Urinary bladder (tissue), 4 donors: ENCODE measurements around the gene MYO19. TPM values are rescaled to one million over a fixed set of nuclear protein-coding genes. Genes with fewer than 3 reads are reported as not detected.
"Not testable (repeated sequence)": the region's sequence is repeated elsewhere in the genome, so short reads cannot be mapped to it uniquely, and the experiment has no call there.

ENCODE experiments used
- DNase-seq: peaks from one replicate; pipeline ENCODE4 v3.0.0-alpha.2; 2015; ENCODE audit errors: extremely low spot score
- H3K27ac ChIP-seq: one replicate; pipeline ENCODE4 v1.5.1; 2013; ENCODE audit warnings: low read depth, mild to moderate bottlenecking, moderate library complexity
- H3K36me3 ChIP-seq: one replicate; pipeline ENCODE4 v1.6.1; 2013; ENCODE audit warnings: mild to moderate bottlenecking, moderate library complexity; ENCODE audit not compliant: insufficient read depth
- H3K4me1 ChIP-seq: one replicate; pipeline ENCODE4 v1.6.1; 2013; ENCODE audit warnings: mild to moderate bottlenecking, moderate library complexity; ENCODE audit not compliant: insufficient read depth
- H3K4me3 ChIP-seq: one replicate; pipeline ENCODE4 v1.5.1; 2013; ENCODE audit warnings: low read depth, low read length
- WGBS: extraction: QIAGEN DNeasy Blood & Tissue Kit; methylation state at CpG from one replicate; pipeline ENCODE4 v1.1.7; 2013; 5-methylcytosine and 5-hydroxymethylcytosine counted together
- polyA plus RNA-seq: library from polyadenylated mRNA; stranded (reverse); fragments of 200-250 nt; gene quantifications from one replicate; pipeline ENCODE4 v1.2.3, GENCODE V29; 2013
- total RNA-seq: library from RNA; depleted of rRNA; stranded (reverse); fragments of >200 nt; gene quantifications from one replicate; pipeline ENCODE4 v1.2.3, GENCODE V29; 2014
- donor health status: healthy with polysubstance abuse.
- donor health status: healthy.

Gene MYO19
- total and polyA plus RNA-seq, 2 donors = 20.2 to 48.5 TPM

GRCh38 chr17:36501963-36502362, 32.7 kb downstream of the MYO19 start:
- DNase-seq = no peak
- H3K4me3 ChIP-seq = no peak overlapping the region
- no peak overlapping the region for H3K27ac ChIP-seq
- 89% methylated on average over 6 of the region's 6 CpGs for WGBS
- no peaks in the 10 kb centered on the region for H3K36me3 ChIP-seq
- H3K4me1 ChIP-seq = no peaks in the 10 kb centered on the region

DNA sequence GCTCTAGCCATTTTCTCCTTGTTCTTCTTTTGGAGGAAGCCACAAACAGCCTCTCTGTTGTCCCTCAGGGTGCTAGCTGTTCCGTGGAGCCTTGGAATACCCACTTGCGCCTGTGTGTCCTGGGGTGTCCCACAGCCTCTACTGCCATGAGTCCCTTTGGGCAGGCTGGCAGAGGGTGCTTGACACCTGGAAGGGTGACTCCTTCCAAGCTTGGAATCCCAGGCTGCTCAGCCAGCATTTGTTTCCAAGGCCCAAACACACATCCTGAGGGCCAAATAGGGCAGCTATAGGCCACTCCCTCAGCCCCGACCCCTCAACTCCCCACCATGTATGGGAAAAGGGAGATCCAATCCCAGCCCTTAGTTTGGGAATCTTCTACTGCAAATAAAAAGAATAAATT, 33.3 kb downstream of the MYO19 start:
- DNase-seq = no peak
- no peak overlapping the region for H3K27ac ChIP-seq
- no peaks in the 10 kb centered on the region for H3K4me1 ChIP-seq
- WGBS = 98% methylated on average over 3 of the region's 3 CpGs
- H3K36me3 ChIP-seq = no peaks in the 10 kb centered on the region
- no peak overlapping the region for H3K4me3 ChIP-seq

DNA sequence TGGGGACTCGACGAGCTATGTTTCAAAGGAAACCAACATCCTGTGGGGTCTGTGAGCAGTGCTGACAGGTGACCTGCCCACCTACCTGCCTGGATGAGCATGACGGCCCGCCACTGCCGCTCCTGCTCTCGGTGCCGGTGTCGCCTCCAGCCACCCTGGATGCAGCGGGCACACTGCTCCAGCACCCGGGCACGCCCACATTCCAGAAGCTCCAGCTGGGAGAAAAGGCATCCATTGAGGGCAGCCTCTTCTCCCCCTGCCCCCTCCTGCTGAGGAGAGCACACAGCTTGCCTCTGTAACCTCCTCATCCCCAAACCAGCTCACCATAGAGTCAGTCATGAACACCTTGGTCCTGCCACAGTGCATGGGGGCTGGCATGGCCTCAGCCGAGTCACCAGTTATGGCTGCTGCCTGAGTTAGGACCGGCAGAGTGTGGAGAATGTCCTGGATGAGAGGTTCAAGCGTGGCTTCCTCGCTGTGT, 33.9 kb downstream of the MYO19 start:
- H3K27ac ChIP-seq = no peak overlapping the region
- no peaks in the 10 kb centered on the region for H3K36me3 ChIP-seq
- 91% methylated on average over 15 of the region's 15 CpGs for WGBS
- H3K4me1 ChIP-seq = no peaks in the 10 kb centered on the region
- H3K4me3 ChIP-seq = no peak overlapping the region
- DNase-seq = no peak

DNA sequence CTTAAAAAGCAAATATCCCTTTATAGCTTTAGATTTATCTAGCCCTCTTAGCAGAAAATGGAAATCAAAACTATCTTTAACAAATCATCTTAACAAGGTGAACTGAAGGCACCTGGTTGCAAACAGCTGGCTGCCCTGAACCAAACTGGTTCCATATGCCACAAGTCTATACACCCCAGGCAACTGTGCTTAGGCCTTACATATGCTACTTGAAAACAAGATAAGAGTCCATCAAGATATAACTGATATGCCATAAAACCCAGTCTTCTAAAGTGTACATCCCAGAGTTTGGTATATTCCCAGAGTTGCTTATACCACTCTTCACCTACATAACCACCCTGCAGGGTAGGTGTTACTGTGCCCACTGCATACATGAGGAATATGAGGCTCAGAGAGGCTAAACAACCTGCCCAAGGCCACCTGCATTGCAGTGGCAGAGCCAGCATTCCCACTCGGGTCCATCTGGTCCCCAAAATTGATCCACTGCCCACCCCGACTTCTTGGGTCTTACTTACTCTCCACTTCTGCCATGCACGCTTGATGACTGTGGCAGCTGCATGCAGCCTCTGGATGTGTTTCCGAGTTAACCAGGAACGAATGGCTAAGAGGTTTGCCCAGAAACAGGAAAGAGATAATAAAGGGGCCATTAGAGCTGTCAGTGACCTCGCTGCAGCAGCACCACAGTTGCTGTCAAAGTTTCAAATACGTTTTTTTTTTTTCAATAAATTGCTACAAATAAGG, 35.9 kb downstream of the MYO19 start:
- H3K4me3 ChIP-seq = no peak overlapping the region
- 63% methylated on average over 7 of the region's 7 CpGs for WGBS
- no peak for DNase-seq
- no peaks in the 10 kb centered on the region for H3K36me3 ChIP-seq
- H3K27ac ChIP-seq = no peak overlapping the region
- H3K4me1 ChIP-seq = no peaks in the 10 kb centered on the region

GRCh38 chr17:36498155-36498554, 36.5 kb downstream of the MYO19 start:
- 76% methylated on average over 9 of the region's 9 CpGs for WGBS
- Histone ChIP-seq H3K27ac (no peak overlapping the region), H3K4me3 (no peak overlapping the region), H3K36me3 (no peaks in the 10 kb centered on the region), H3K4me1 (no peaks in the 10 kb centered on the region)
- DNase-seq = no peak

DNA sequence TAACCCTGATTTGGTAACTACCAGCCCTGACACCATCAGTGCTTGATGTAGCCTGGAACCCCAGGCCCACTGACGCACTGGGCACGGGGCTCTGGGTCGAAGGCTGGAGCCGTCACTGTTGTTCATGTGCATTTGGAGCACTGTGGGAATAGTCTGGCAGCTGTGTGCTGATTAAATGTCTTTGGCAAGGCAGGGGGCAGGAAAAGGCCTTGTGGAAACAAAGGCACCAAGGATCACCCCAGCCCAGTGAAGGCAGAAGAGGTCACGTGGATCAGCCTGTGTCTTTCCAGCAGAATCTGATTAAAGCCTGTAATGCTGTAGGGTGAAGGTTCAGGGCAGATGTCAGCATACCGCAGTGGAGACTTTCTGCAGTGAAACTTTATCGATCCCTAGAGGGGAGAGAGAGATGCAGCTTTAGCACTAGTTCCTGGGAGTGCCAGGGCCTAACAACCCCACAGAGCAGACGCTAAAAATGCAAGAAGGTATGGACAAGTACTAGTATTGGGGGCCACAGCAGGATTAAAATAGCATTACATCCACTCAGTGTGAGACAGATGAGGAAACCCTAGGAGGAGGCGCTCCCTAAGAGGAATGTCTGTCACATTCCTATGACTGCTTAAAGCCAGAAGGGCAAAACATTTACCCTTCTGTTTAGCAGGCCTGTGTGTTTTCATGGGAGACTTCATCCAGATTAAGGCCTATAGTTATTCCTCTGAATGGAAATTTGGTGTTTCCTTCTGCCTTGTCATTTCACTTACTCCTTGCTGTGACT, 38.5 kb downstream of the MYO19 start:
- Histone ChIP-seq H3K4me1 (no peaks in the 10 kb centered on the region), H3K27ac (no peak overlapping the region), H3K4me3 (no peak overlapping the region), H3K36me3 (no peaks in the 10 kb centered on the region)
- WGBS = 88% methylated on average over 9 of the region's 9 CpGs
- no peak for DNase-seq

GRCh38 chr17:36495076-36495578, 39.5 kb downstream of the MYO19 start:
- no peaks in the 10 kb centered on the region for H3K4me1 ChIP-seq
- H3K36me3 ChIP-seq = no peaks in the 10 kb centered on the region
- 58% methylated on average over 3 of the region's 3 CpGs for WGBS
- DNase-seq = no peak
- H3K4me3 ChIP-seq = no peak overlapping the region
- no peak overlapping the region for H3K27ac ChIP-seq

DNA sequence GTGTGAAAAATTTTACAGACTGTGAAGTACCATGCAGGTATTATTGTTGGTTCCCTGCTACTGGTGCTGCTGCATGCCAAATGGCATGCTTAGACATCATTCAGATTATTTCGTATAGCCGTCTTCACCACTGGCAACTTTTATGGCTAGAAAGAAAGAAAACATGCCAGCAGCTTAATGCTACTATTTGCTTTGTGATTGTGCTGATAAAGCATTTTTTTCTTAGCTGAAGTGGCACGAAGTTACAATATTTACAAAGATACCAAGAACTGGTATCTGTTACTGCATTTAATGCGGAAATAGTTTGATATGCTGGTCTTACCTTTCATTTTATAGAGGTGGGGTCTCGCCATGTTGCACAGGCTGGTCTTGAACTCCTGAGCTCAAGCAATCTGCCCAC, 40.0 kb downstream of the MYO19 start:
- H3K36me3 ChIP-seq = no peaks in the 10 kb centered on the region
- no peak overlapping the region for H3K4me3 ChIP-seq
- no peak for DNase-seq
- WGBS = 74% methylated on average over 5 of the region's 5 CpGs
- H3K27ac ChIP-seq = no peak overlapping the region
- H3K4me1 ChIP-seq = no peaks in the 10 kb centered on the region

DNA sequence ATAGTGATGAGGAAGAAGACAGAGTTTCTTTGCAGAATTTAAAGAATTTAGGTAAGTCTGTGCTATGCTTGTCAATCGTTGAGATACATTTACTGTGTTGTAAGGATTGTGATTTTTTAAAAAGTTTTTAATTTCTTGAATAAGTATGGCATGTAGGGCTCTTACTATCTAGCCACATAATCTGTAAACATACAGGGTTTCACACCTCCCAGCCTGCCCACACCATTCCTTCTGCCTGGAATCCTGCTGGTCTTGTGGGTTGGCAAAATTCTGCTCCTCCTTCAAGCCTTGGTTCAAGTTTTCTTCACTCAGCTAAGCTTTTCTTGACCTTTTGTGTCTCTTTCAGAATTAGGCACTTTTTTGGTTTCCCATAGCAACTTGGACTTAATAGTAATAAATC, 40.7 kb downstream of the MYO19 start:
- no peak for DNase-seq
- no peak overlapping the region for H3K4me3 ChIP-seq
- WGBS = 79% methylated on average over 1 of the region's 1 CpG
- H3K36me3 ChIP-seq = no peaks in the 10 kb centered on the region
- no peak overlapping the region for H3K27ac ChIP-seq
- H3K4me1 ChIP-seq = no peaks in the 10 kb centered on the region

DNA sequence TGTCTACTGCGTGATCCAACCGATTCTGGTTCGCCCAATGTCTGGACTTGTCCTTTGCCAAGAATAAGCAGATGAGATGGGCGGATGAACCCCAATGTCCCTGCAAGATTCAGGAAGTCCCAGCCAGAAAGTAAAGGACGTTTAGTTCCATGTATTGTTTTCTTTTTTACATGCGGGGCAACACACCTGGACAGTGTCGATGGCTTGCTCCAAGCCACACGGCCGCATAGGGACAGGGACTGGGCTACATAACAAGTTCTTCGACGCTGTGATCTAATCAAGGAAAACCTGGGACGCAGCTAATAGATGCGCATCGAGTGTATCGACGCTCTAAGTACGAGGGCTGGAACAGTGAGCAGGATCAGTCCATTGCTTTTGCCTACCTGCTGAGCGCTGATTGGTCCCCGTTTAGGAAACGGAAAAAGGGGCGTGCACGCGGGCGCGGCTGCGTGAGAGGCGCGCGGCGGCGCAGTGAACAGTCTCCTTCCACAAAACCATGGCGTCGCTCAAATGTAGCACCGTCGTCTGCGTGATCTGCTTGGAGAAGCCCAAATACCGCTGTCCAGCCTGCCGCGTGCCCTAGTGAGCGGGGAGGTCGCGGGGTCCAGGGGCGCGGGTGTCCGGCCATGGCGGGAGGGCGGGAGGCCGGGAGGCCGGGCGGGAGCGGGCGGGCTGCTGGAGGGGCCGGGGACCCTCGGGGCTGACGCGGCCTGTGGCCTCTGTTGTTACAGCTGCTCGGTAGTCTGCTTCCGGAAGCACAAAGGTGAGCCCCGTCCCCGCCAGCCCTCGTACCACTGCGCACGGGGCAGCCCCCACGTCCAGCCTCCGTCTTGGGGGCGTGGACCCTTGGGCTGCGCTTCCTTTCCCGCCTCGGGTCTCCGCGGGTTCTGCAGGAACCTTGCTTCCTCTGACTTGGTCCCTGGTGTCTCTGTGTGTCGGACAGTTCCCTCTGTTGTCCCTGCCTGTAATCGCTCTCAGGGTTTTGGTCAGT, 48.2 kb downstream of the MYO19 start, which contains the start of gene ZNHIT3:
TSS of gene ZNHIT3 (plus strand) at position 478 of the 991 bp plus-strand sequence. CDS start at position 497, 19 bp downstream.
- H3K36me3 ChIP-seq = no peaks in the 10 kb centered on the region
- under 1% methylated on average over 73 of the region's 73 CpGs for WGBS
- H3K4me3 ChIP-seq = peak within 1 kb of the TSS; percentile 89
- peak; percentile 85 for DNase-seq
- no peaks in the 10 kb centered on the region for H3K4me1 ChIP-seq
- peak within 1 kb of the TSS; percentile 76 for H3K27ac ChIP-seq

DNA sequence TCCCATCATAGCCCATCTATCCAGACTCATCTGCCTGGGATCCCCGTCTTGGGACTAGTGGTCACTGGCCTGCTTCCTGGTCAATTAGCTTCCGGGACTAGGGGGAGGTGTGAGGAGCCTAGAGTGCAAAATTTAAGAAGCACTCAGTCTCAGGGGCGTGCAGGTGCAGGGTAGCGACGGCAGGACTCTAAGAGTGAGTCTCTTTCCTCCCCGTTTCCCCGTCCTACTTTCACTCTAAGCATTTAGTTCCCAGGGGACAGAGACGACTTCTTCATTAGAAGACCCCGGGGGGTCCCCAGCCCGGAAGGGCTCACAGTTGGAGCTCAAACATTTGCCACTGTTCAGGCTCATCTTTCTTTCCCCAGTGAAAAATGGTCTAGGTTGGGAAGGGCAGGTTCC, 48.9 kb downstream of the MYO19 start:
- Histone ChIP-seq H3K27ac (no peak overlapping the region), H3K4me3 (peak overlapping the region; percentile 89), H3K36me3 (no peaks in the 10 kb centered on the region), H3K4me1 (no peaks in the 10 kb centered on the region)
- no peak for DNase-seq
- 34% methylated on average over 10 of the region's 10 CpGs for WGBS

GRCh38 chr17:36485027-36485426, 49.6 kb downstream of the MYO19 start:
- WGBS = 90% methylated on average over 8 of the region's 8 CpGs
- Histone ChIP-seq H3K27ac (no peak overlapping the region), H3K4me1 (no peaks in the 10 kb centered on the region), H3K4me3 (no peak overlapping the region), H3K36me3 (no peaks in the 10 kb centered on the region)
- DNase-seq = no peak

- not testable (repeated sequence) for H3K27ac ChIP-seq, H3K4me3 ChIP-seq, H3K36me3 ChIP-seq, H3K4me1 ChIP-seq, DNase-seq
- 87% methylated on average over 7 of the region's 7 CpGs for WGBS
These were observed 50.6 kb downstream of the MYO19 start for GRCh38 chr17:36484021-36484420.
